ENCODE results near the gene KCNN1.

- TF ChIP-seq, protein P1, sequence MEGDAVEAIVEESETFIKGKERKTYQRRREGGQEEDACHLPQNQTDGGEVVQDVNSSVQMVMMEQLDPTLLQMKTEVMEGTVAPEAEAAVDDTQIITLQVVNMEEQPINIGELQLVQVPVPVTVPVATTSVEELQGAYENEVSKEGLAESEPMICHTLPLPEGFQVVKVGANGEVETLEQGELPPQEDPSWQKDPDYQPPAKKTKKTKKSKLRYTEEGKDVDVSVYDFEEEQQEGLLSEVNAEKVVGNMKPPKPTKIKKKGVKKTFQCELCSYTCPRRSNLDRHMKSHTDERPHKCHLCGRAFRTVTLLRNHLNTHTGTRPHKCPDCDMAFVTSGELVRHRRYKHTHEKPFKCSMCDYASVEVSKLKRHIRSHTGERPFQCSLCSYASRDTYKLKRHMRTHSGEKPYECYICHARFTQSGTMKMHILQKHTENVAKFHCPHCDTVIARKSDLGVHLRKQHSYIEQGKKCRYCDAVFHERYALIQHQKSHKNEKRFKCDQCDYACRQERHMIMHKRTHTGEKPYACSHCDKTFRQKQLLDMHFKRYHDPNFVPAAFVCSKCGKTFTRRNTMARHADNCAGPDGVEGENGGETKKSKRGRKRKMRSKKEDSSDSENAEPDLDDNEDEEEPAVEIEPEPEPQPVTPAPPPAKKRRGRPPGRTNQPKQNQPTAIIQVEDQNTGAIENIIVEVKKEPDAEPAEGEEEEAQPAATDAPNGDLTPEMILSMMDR (IDR thresholded peaks at IDR 0.05): no peak
- TF ChIP-seq POLR2A (IDR thresholded peaks at IDR 0.05): peak in 1 of 4 donors; percentile 7
These were observed 78.0 kb downstream of the KCNN1 start for GRCh38 chr19:18044825-18045304.

Measured in esophagus squamous epithelium (tissue), 4 donors.